Measurements from ENCODE around the gene MRM3.

DNA sequence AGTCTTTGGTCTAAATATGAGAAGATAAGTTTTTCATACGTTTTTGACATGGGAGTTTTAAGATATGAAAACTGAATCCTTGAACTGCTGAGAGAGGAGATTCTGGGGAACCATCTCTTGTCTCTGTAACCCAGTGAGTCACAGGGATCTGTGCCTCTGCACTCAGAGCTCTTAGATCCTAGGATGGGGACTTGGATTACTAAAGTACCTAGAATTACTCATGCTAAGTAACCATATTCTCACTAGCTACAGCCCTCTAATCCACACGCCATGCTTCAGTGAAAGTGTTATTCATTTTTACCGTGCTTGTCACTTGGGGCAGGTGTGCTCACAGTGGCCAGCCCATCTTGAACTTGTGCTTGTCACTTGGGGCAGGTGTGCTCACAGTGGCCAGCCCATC lies 2.0 kb downstream of the MRM3 start:
- TF ChIP-seq, protein P1, sequence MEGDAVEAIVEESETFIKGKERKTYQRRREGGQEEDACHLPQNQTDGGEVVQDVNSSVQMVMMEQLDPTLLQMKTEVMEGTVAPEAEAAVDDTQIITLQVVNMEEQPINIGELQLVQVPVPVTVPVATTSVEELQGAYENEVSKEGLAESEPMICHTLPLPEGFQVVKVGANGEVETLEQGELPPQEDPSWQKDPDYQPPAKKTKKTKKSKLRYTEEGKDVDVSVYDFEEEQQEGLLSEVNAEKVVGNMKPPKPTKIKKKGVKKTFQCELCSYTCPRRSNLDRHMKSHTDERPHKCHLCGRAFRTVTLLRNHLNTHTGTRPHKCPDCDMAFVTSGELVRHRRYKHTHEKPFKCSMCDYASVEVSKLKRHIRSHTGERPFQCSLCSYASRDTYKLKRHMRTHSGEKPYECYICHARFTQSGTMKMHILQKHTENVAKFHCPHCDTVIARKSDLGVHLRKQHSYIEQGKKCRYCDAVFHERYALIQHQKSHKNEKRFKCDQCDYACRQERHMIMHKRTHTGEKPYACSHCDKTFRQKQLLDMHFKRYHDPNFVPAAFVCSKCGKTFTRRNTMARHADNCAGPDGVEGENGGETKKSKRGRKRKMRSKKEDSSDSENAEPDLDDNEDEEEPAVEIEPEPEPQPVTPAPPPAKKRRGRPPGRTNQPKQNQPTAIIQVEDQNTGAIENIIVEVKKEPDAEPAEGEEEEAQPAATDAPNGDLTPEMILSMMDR (IDR thresholded peaks at IDR 0.05; ENCODE audit: low read length), result no peak
- TF ChIP-seq EZH2 (IDR thresholded peaks at IDR 0.05; ENCODE audit: borderline replicate concordance, low read length), result no peak

All from OCI-LY1 (cell line).